Measurements from ENCODE around the gene CGB2.

- no peak for TF ChIP-seq CTCF (conservative IDR thresholded peaks at IDR 0.05 in 1 of 2, IDR thresholded peaks at IDR 0.05 in 1 of 2; ENCODE audit: extremely low read depth in 1 of 2, insufficient read depth in 1 of 2, low read depth in 1 of 2, low read length in 2 of 2)
- TF ChIP-seq EZH2 (IDR thresholded peaks at IDR 0.05; ENCODE audit: borderline replicate concordance, low read length), result no peak
These were observed 29.8 kb downstream of the CGB2 start for GRCh38 chr19:49061445-49061844.
